ENCODE measurements around the gene C20orf202.

The C20orf202 gene

GRCh38 chr20:1229541-1229940, 26.3 kb downstream of the C20orf202 start:
- no peak for DNase-seq (ENCODE audit: low read depth)
- no peak overlapping the region for H3K4me3 ChIP-seq (ENCODE audit: control insufficient read depth, low read depth, low read length)
- TF ChIP-seq, protein P1, sequence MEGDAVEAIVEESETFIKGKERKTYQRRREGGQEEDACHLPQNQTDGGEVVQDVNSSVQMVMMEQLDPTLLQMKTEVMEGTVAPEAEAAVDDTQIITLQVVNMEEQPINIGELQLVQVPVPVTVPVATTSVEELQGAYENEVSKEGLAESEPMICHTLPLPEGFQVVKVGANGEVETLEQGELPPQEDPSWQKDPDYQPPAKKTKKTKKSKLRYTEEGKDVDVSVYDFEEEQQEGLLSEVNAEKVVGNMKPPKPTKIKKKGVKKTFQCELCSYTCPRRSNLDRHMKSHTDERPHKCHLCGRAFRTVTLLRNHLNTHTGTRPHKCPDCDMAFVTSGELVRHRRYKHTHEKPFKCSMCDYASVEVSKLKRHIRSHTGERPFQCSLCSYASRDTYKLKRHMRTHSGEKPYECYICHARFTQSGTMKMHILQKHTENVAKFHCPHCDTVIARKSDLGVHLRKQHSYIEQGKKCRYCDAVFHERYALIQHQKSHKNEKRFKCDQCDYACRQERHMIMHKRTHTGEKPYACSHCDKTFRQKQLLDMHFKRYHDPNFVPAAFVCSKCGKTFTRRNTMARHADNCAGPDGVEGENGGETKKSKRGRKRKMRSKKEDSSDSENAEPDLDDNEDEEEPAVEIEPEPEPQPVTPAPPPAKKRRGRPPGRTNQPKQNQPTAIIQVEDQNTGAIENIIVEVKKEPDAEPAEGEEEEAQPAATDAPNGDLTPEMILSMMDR (IDR thresholded peaks at IDR 0.05; ENCODE audit: control insufficient read depth, insufficient read depth, low read depth, low read length, missing control alignments), result no peak

DNA sequence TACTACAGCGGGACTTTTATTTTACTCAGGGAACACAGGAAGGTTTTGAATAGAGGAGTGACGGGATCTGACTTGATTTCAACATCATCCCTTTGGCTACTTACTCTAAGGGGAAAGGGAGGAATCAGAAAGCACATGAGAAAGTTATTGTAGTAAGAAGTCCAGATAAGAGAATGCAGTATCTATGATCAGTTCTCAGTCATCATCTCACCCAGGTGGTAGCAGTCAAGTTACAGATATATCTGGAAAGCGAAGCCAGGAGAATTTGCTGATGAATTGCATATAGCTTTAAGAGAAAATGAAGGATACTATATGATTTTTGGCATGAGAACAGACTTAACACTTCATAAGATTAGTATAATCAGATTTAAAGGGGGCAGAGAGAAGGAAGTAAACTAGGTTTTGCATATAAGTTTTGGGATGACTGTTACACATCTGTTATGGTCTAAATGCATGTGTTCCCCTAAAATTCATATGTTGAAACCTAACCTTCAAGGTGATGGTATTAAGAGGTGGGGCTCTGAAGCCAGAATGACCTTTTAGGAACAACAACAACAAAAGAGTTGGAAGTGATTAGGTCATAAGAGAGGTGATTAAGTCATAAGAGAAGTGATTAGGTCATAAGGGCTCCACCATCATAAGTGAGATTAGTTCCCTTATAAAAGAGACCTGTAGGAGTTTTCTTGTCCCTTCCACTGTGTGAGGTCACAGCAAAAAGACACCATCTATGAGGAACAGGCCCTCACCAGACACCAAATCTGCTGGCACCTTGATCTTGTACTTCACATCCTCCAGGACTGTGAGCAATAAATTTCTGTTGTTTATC, 29.2 kb downstream of the C20orf202 start:
- no peak overlapping the region for H3K4me3 ChIP-seq (ENCODE audit: control insufficient read depth, low read depth, low read length)
- DNase-seq (ENCODE audit: low read depth), result no peak
- TF ChIP-seq, protein P1 (IDR thresholded peaks at IDR 0.05; ENCODE audit: control insufficient read depth, insufficient read depth, low read depth, low read length, missing control alignments), result no peak

DNA sequence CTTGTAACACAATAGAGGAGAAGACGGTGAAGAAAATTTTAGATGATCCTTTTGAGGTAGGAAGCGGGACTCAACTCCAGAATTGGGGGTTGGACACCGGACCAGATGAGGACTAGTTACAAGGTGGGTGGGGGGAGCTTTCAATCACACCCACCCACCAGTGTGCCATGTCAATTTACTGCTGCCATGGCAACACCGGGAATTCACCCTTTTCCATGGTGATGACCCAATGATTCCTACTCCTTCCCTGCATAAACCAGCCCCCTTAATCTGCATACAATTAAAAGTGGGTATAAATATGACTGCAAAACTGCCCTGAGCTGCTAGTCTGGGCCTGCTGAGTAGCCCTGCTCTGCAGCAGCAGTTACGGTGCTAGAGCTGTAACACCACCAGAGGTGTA, 37.3 kb downstream of the C20orf202 start:
- H3K4me3 ChIP-seq (ENCODE audit: control insufficient read depth, low read depth, low read length), result no peak overlapping the region
- TF ChIP-seq, protein P1 (IDR thresholded peaks at IDR 0.05; ENCODE audit: control insufficient read depth, insufficient read depth, low read depth, low read length, missing control alignments), result no peak
- no peak for DNase-seq (ENCODE audit: low read depth)

- DNase-seq (ENCODE audit: low read depth), result no peak
- H3K4me3 ChIP-seq (ENCODE audit: control insufficient read depth, low read depth, low read length), result no peak overlapping the region
- TF ChIP-seq, protein P1 (IDR thresholded peaks at IDR 0.05; ENCODE audit: control insufficient read depth, insufficient read depth, low read depth, low read length, missing control alignments), result no peak
Observed at GRCh38 chr20:1241456-1241855, 38.2 kb downstream of the C20orf202 start.

- DNase-seq (ENCODE audit: low read depth), result no peak
- TF ChIP-seq, protein P1 (IDR thresholded peaks at IDR 0.05; ENCODE audit: control insufficient read depth, insufficient read depth, low read depth, low read length, missing control alignments), result no peak
- H3K4me3 ChIP-seq (ENCODE audit: control insufficient read depth, low read depth, low read length), result no peak overlapping the region
Observed at GRCh38 chr20:1242099-1242498, 38.8 kb downstream of the C20orf202 start.

GRCh38 chr20:1242530-1242929, 39.3 kb downstream of the C20orf202 start:
- peak; percentile 59 for DNase-seq (ENCODE audit: low read depth)
- no peak overlapping the region for H3K4me3 ChIP-seq (ENCODE audit: control insufficient read depth, low read depth, low read length)
- TF ChIP-seq, protein P1 (IDR thresholded peaks at IDR 0.05; ENCODE audit: control insufficient read depth, insufficient read depth, low read depth, low read length, missing control alignments), result no peak

All from AG09309 (cell line).